HG03439 (cell line): ENCODE measurements around the gene TIAM2.
"Not testable (repeated sequence)": the region's sequence is repeated elsewhere in the genome, so short reads cannot be mapped to it uniquely, and the experiment has no call there.

Experiments used
- ATAC-seq: cut with Tn5 transposase; IDR thresholded peaks from one replicate; pipeline ENCODE4 v1.9.1; 2021; ENCODE audit warnings: mild to moderate bottlenecking, moderate library complexity; ENCODE audit not compliant: unreplicated experiment

Gene TIAM2

DNA sequence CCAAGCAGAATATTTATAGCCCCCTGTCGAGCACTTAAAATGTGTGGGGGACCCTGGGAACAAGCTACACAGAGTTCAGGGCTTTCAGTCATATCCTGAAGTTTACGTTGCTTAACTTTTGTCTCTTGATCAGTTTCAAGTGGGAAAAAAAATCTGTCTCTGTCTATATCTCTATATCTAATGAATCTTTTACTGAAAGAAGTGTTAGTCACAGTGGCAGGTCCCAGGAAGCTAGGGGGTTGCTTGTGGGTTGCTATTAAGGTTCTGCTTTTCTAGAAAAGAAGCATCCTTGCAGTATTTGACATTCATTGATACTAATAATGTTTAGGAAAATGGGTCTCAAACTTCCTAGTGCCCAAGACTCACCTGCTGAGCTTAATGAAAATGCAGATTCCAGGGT, 192.0 kb downstream of the TIAM2 start:
- ATAC-seq = no peak

GRCh38 chr6:155187994-155188706, 193.0 kb downstream of the TIAM2 start:
- no peak for ATAC-seq

GRCh38 chr6:155188707-155189496, 193.8 kb downstream of the TIAM2 start:
- no peak for ATAC-seq

DNA sequence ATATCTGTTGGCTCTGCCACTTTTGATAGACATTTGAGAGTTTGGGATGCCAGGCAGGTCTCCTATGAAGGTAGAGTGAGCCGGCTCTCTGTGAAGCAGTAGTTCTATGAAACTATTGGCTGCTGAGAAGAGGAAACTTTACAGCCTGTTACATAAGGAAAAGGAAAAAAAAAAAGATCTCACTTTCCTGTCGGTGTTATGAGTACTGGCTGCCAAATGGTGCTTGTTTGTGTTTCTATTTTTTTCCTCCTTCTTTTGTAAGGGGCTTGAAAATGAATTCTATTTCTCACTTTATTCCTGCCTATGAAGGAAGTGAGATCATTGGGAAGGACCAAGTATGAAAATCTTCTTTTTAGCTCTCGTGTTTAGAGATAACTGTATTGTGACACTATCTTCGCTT, 195.6 kb downstream of the TIAM2 start:
- no peak for ATAC-seq

DNA sequence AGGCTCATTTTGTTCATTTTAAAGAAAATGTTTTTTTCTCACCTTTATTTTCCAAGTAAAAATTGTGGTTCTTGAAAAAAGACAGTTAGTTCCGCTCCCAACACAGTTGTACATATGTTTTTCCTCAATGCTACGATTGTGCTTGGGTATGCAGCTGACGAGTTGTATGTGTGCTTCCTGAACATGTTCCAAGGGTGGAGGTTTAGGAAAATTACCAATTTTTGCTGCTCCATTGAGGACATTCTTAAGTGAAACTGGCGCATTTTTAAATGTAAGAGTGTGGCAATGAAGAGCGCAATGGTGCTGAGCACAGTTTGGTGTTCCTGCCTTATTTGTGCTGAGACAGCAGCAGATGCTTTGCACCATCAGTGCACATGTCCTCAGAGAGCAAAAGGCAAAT, 198.4 kb downstream of the TIAM2 start:
- ATAC-seq = no peak

DNA sequence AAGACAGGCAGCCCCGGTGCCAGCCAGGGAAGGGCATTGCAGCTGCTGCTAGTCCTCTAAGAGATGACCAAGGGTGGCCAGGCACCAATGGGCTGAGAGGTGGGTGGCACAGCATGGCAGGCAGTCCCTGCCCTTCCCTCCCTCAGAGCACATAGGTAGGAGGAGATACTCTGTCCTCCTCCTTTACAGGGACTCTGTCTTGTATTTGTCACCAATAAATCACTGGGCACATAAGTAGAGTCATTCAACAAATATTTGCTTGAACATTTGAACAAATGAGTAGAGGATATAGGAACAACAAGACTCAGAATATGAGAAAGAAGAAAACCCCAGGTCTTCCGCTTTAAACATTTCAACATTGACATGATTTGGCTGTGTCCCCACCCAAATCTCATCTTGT, 199.3 kb downstream of the TIAM2 start:
- ATAC-seq = no peak

DNA sequence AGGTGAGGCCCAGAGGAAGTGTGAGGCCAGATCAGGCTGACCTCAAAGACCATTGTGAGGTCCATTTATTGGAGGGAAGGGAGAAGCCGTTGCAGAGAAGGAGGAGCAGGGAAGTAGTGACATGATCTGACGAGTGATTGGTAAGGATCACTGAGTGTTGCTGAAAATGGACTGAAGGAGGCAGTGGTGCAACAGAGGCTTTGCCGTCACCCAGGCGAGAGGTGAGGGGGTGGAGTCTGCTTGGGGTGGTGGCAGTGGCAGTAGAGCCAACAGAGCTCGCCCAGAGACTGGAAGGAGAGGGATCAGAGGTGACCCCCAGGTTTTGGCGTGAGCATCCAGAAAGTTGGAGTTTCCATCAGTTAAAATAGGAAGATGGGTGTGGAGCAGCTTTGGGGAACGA, 200.8 kb downstream of the TIAM2 start:
- ATAC-seq = no peak

DNA sequence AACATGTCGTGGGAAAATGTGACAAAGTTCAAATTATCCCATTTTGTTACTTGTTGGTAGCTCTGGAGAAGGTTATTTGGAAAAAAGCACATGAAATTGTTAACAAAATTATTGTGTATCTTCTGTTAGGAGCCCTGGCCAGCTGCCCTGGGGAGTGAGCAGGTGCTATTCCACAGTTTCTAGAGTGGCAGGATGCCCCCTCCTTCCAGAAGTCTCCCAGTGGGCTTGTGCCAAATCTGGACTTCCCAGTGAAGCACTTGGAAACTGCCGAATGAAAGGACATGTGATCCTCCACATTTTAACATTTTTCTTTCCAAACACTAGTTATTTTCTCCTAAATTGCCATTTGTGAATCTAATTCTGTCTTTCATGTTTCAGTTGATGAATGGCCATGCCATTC, 201.8 kb downstream of the TIAM2 start:
- no peak for ATAC-seq

- ATAC-seq = no peak
Measured at GRCh38 chr6:155197932-155198331, 202.8 kb downstream of the TIAM2 start.

DNA sequence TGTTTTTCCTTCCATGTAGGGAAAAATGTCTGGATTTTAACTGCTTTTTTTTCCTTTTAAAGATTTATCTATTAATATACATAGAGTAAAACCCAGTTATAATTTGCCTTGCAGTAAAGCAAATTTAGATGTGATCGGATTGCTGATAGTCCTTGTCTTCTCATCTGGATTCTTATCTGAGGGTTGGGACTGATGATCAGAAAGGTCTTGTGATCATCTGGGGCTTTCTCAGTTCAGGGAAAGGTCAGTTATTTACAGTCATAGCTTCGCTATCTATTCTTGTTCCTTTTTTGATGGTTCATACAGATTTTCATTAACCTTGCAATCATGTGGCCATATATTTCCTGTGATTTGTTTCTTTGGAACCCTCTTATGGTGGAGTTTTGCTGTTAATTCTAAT, 204.9 kb downstream of the TIAM2 start:
- ATAC-seq = peak; percentile 65

DNA sequence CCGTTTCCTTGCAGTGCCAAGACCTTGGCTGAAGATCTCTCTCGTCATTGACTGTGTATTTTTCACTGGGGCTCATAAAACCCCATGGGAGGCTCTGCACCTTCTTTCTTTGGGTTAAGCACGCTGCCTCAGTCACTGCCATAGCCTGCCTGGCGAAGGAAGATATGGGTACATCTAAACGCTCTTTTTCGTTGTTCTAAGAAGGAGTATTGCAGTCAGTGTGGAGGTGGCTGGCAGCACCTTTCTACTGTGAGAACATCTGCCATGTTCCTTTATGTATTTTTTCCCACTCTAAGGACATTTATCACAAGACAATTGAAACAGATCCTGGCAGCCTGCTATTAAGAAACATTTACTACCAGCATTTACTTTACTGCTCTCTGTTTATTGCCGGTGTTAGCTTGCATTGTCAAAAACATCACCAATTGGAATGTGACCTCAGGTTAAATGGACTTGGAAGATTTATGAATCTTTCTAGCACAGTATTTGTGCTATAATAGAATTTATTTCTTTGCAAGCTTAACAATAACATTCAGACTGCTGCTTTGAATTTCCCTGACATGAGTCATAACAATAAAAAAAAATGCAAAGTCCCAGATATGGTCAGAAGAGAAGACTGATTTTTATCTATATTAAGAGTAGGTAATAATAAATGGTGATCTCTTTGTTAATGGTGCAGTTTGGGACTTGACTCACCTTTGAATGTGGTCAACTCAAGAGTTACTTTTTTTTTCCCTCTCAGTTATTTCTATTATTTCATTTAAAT, 206.5 kb downstream of the TIAM2 start:
- peak; percentile 46 for ATAC-seq

DNA sequence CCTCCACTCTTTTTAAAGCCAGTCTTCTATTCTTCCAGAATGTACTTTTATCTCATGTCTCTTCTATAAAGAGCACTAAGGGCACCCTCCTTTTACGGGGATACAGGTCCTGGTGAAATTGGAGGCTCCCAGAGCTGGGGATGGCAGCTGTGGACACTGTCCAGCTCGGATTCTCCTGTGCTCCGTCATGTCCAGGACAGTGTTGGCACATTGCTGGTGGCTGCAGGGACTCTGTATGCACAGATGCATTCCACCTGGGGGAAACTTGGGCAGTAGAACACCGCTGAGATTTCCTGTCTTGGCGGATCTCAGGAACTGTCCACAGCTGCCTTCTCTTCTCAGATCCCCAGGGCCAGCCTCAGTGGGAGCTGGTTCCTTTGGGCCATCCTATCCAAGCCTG, 212.1 kb downstream of the TIAM2 start:
- ATAC-seq = no peak

DNA sequence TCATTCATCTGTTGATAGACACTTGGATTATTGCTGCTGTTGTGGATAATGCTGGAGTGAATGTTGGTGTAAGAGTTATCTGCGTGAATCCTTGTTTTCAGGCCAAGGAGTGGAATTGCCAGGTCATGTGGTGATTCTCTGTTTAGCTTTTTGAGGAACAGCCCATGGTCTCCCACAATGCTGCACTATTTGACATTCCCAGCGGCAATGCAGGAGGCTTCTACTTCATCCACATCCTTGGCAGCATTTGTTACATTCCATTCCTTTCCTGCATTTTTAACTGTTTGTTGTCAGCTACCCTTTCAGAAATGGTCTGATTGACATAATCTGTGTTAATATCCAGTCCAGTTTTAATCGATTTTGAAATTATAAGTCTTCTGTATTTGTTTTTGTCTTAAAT, 217.0 kb downstream of the TIAM2 start:
- ATAC-seq = no peak

DNA sequence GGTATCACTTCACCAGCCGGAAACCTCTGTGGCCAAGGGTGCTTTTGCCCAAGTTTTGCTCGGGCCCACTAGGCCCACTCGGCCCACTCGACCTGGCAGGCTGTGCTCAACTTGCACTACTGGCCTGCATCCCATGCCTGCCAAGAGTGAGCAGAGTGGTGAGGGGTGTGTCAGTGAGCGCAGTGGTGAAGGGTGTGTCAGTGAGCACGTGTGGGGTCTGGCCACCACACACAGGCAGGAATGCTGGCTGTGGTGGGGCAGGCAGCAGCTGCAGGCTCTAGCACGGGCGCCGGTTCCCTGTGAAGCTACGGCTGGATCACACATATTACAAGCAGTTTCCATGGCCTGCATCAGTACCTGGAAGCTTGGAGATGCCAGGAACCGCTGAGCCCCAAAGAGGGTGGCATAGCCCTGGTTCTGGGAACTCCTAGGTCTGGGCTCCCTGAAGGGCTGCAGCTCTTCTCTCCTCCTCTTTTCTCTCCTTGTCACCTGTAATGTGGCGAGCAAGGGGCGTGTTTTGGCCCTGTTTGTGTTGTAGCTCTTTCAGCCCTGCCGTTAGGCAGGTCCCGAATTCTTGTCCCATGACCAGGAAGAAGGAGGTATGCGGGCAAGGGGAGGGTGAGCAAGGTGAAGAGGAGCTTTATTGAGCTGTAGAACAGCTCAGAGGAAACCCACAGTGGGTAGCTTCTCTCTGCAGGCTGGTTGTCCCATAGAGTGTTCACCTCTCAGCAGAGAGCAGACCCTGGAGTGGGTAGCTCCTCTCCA, 217.7 kb downstream of the TIAM2 start:
- ATAC-seq = no peak

GRCh38 chr6:155213611-155214372, 218.7 kb downstream of the TIAM2 start:
- ATAC-seq = no peak

DNA sequence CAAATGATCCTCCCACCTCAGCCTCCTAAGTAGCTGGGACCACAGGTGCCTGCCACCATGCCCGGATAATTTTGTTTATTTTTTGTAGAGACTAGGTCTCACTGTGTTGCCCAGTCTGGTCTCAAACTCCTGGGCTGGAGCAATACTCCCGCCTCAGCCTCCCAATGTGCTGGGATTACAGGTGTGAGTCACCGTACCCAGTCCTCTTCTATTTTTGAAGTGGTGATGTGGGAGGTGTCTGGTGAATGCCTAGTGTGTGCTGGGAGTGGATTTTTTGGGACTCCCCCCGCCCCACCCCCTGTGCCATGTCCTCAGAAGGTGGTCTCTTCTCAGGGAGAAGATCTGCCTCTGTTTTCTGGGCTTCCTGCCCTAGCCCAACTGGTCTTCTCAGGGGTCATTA, 220.8 kb downstream of the TIAM2 start:
- no peak for ATAC-seq

- ATAC-seq = no peak
Measured at GRCh38 chr6:155216312-155217046, 221.4 kb downstream of the TIAM2 start.

- not testable (repeated sequence) for ATAC-seq
Measured at GRCh38 chr6:155218711-155219110, 223.6 kb downstream of the TIAM2 start.

DNA sequence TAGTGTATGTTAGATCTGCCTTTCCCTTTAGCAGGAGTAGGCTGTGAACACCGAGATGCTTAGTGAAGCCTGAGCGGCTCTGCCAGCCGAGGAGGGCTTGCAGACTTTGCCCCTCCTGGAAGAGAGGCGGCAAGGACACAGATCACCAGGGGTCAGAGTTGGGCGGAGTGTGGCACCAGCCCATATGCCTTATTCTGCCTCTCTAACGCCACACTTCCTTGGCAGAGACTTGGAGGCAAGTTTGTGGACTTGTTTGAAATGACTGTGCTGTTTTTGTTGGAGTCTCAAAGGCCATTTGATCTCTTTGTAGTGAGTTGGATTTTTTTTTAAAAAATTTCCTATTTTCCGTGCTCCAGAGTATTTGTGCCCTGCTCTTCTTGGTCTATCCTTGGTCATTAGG, 224.2 kb downstream of the TIAM2 start:
- no peak for ATAC-seq

GRCh38 chr6:155219858-155220301, 224.8 kb downstream of the TIAM2 start:
- ATAC-seq = no peak
